ENCODE data around the gene CCDC85B. TPM values are rescaled to one million over a fixed set of nuclear protein-coding genes. Genes with fewer than 3 reads are reported as not detected.
A peak's percentile ranks its signal among the peaks of the same experiment; 100 is the strongest.

CCDC85B gene
- total RNA-seq, 1 experiment from 2014 or later, result 14.7 TPM

GRCh38 chr11:65872586-65873317, 17.7 kb upstream of the CCDC85B start, which contains the start of gene EFEMP2:
EFEMP2 (minus strand) TSS chr11:65872800; CDS start chr11:65872354, 446 bp downstream.
- Histone ChIP-seq H3K9me3 (no peaks in the 10 kb centered on the region), H3K36me3 (ENCODE audit: control insufficient read depth, insufficient read depth, low read length) (no peaks in the 10 kb centered on the region), H3K4me3 (ENCODE audit: low read depth, low read length) (peak within 1 kb of the TSS; percentile 53), H3K4me1 (0 out of 2 replicates have a peak, but pooled peaks cover 3% of the 10 kb centered on the region), H3K27me3 (replicated peaks; ENCODE audit: control insufficient read depth, insufficient read depth, low read length) (no peaks in the 10 kb centered on the region)
- peaks cover 6% of the 10 kb centered on the region for H3K4me1 Mint-ChIP-seq (ENCODE audit: low read depth, unreplicated experiment)
- no peak for TF ChIP-seq CTCF (IDR thresholded peaks at IDR 0.05; ENCODE audit: insufficient read depth in 1 of 2, low read depth in 1 of 2, low read length in 1 of 2, severe bottlenecking in 1 of 2, unreplicated experiment in 1 of 2)
- H3K4me3 Mint-ChIP-seq (ENCODE audit: unreplicated experiment), result peak within 1 kb of the TSS; percentile 76
- H3K9me3 Mint-ChIP-seq (ENCODE audit: unreplicated experiment), result no peaks in the 10 kb centered on the region
- ChIA-PET POLR2A (no interaction called here), CTCF (interaction anchor here (1.9 to 4.0 kb wide), 3 partner anchors 13 to 16 kb away, joined by 7 to 39 read pairs (median 10); partner anchors contain the start of genes FIBP and MUS81)
- BruUV-seq (replicated peaks), result no TSS peak
- H3K27me3 Mint-ChIP-seq (ENCODE audit: insufficient read depth, unreplicated experiment), result no peaks in the 10 kb centered on the region
- H3K36me3 Mint-ChIP-seq (ENCODE audit: insufficient read depth, unreplicated experiment), result peaks cover 30% of the 10 kb centered on the region
- peak within 1 kb of the TSS; percentile 77 for H3K27ac Mint-ChIP-seq (ENCODE audit: unreplicated experiment)
- intact Hi-C loops (cut with micrococcal nuclease; ENCODE audit: unreplicated experiment), result no loop called here
- DNase-seq, result no peak

- no peaks in the 10 kb centered on the region for H3K27me3 ChIP-seq (replicated peaks; ENCODE audit: control insufficient read depth, insufficient read depth, low read length)
- no peak for TF ChIP-seq CTCF (IDR thresholded peaks at IDR 0.05; ENCODE audit: insufficient read depth in 1 of 2, low read depth in 1 of 2, low read length in 1 of 2, severe bottlenecking in 1 of 2, unreplicated experiment in 1 of 2)
- H3K36me3 ChIP-seq (ENCODE audit: control insufficient read depth, insufficient read depth, low read length), result no peaks in the 10 kb centered on the region
- peak; percentile 89 to 95 for DNase-seq
- CTCF ChIA-PET, result interaction anchor here (1.2 to 2.1 kb wide), 3 partner anchors 11 to 15 kb away, joined by 6 to 10 read pairs (median 7); partner anchors contain the start of genes FIBP and MUS81
- peak overlapping the region; percentile 53 for H3K4me3 ChIP-seq (ENCODE audit: low read depth, low read length)
- no TSS peak for BruUV-seq (replicated peaks)
- no peaks in the 10 kb centered on the region for H3K9me3 ChIP-seq
- POLR2A ChIA-PET, result interaction anchor here (0.6 to 1.0 kb wide), 3 partner anchors 14 to 212 kb away, joined by 3 to 5 read pairs (median 4); partner anchors contain the start of gene FIBP
- peaks cover 27% of the 10 kb centered on the region for H3K36me3 Mint-ChIP-seq (ENCODE audit: insufficient read depth, unreplicated experiment)
- H3K4me3 Mint-ChIP-seq (ENCODE audit: unreplicated experiment), result peak overlapping the region; percentile 76
- H3K27ac Mint-ChIP-seq (ENCODE audit: unreplicated experiment), result peak overlapping the region; percentile 77
- H3K4me1 Mint-ChIP-seq (ENCODE audit: low read depth, unreplicated experiment), result peaks cover 6% of the 10 kb centered on the region
- intact Hi-C loops (cut with micrococcal nuclease; ENCODE audit: unreplicated experiment), result no loop called here
- no peaks in the 10 kb centered on the region for H3K9me3 Mint-ChIP-seq (ENCODE audit: unreplicated experiment)
- H3K27me3 Mint-ChIP-seq (ENCODE audit: insufficient read depth, unreplicated experiment), result no peaks in the 10 kb centered on the region
- H3K4me1 ChIP-seq, result 0 out of 2 replicates have a peak, but pooled peaks cover 3% of the 10 kb centered on the region
Measured at GRCh38 chr11:65873318-65874156, 16.9 kb upstream of the CCDC85B start.

GRCh38 chr11:65879617-65880016, 10.9 kb upstream of the CCDC85B start, which contains the start of gene CTSW:
CTSW (plus strand) TSS chr11:65879837; CDS start chr11:65879855, 18 bp downstream.
- POLR2A ChIA-PET, result interaction anchor here (0.6 to 0.7 kb wide), 2 partner anchors 11 to 20 kb away, joined by 3 read pairs; no protein-coding TSS in a partner anchor
- H3K36me3 ChIP-seq (ENCODE audit: control insufficient read depth, insufficient read depth, low read length), result peaks cover 1% of the 10 kb centered on the region
- Mint-ChIP-seq H3K36me3 (ENCODE audit: insufficient read depth, unreplicated experiment) (peaks cover 31% of the 10 kb centered on the region), H3K27me3 (ENCODE audit: insufficient read depth, unreplicated experiment) (no peaks in the 10 kb centered on the region), H3K4me3 (ENCODE audit: unreplicated experiment) (no peak within 1 kb of the TSS), H3K4me1 (ENCODE audit: low read depth, unreplicated experiment) (peaks cover 4% of the 10 kb centered on the region), H3K27ac (ENCODE audit: unreplicated experiment) (no peak within 1 kb of the TSS), H3K9me3 (ENCODE audit: unreplicated experiment) (no peaks in the 10 kb centered on the region)
- BruUV-seq (replicated peaks), result no TSS peak
- CTCF ChIA-PET, result interaction anchor here (1.3 to 1.9 kb wide), 2 partner anchors 9 to 20 kb away, joined by 5 to 7 read pairs; partner anchors contain the start of genes FIBP and MUS81
- no peaks in the 10 kb centered on the region for H3K27me3 ChIP-seq (replicated peaks; ENCODE audit: control insufficient read depth, insufficient read depth, low read length)
- no peaks in the 10 kb centered on the region for H3K9me3 ChIP-seq
- intact Hi-C loops (cut with micrococcal nuclease; ENCODE audit: unreplicated experiment), result no loop called here
- no peaks in the 10 kb centered on the region for H3K4me1 ChIP-seq
- no peak for TF ChIP-seq CTCF (IDR thresholded peaks at IDR 0.05; ENCODE audit: insufficient read depth in 1 of 2, low read depth in 1 of 2, low read length in 1 of 2, severe bottlenecking in 1 of 2, unreplicated experiment in 1 of 2)
- no peak within 1 kb of the TSS for H3K4me3 ChIP-seq (ENCODE audit: low read depth, low read length)
- DNase-seq, result no peak

Measured in Caco-2 (cell line).